Glutamatergic neuron (in vitro differentiated cells): ENCODE measurements around the gene FGF12. TPM values are rescaled to one million over a fixed set of nuclear protein-coding genes. Genes with fewer than 3 reads are reported as not detected.

Experiments
- DNase-seq: peaks from one replicate; pipeline ENCODE4 v3.0.0; 2022
- H3K27ac Mint-ChIP-seq: one replicate; pipeline ENCODE4 v1.8.0; 2020; ENCODE audit warnings: mild to moderate bottlenecking, mixed read lengths, inconsistent platforms; ENCODE audit not compliant: unreplicated experiment
- H3K27me3 Mint-ChIP-seq: one replicate; pipeline ENCODE4 v1.8.0; 2020; ENCODE audit warnings: mild to moderate bottlenecking, moderate library complexity, mixed read lengths, inconsistent platforms; ENCODE audit not compliant: unreplicated experiment
- H3K36me3 Mint-ChIP-seq: one replicate; pipeline ENCODE4 v1.8.0; 2020; ENCODE audit warnings: mild to moderate bottlenecking, mixed read lengths, inconsistent platforms; ENCODE audit not compliant: unreplicated experiment
- H3K4me1 Mint-ChIP-seq: one replicate; pipeline ENCODE4 v1.8.0; 2020; ENCODE audit warnings: mild to moderate bottlenecking, low read depth, mixed read lengths, inconsistent platforms; ENCODE audit not compliant: unreplicated experiment
- H3K4me3 Mint-ChIP-seq: one replicate; pipeline ENCODE4 v1.8.0; 2020; ENCODE audit warnings: mild to moderate bottlenecking, mixed read lengths, inconsistent platforms; ENCODE audit not compliant: unreplicated experiment
- H3K9me3 Mint-ChIP-seq: one replicate; pipeline ENCODE4 v1.8.0; 2020; ENCODE audit warnings: mild to moderate bottlenecking, moderate library complexity, mixed read lengths, inconsistent platforms; ENCODE audit not compliant: unreplicated experiment
- total RNA-seq: library from RNA; stranded (reverse); fragmentation: NEBNext Ultra II Directional; extraction: Animal tissue kit (Norgen Biotek cat#: 25700); gene quantifications from one replicate; pipeline ENCODE4 v1.2.1, GENCODE V29; 2021; ENCODE audit not compliant: unreplicated experiment
- TF ChIP-seq, protein P1 (sequence below): fragments of 200-600 bp; sonication (generic); IDR thresholded peaks from one replicate; pipeline ENCODE4 v1.5.0; 2021; ENCODE audit not compliant: partially characterized antibody, unreplicated experiment

Gene FGF12
- total RNA-seq, 1 donor from 2014 or later = 33.1 TPM

DNA sequence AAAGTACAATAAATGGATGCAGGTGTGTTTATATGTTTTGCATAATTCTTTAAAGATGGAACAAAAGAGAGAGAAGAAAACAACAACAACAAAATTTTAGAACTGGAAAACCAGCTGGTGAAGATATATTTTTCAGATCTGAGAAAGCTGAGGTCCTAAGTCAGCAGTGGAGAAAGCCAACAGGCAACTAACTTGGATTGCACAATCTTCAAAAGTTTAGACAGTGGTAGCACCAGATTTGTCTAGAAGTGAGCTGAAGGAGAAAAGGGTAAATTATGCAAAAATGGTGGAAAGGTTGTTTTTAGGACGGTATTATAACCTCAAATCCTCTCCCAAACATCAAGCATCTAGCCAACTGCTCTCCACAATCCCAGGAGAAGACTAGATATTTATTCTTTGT lies 17.0 kb downstream of the FGF12 start:
- Mint-ChIP-seq H3K9me3 (no peaks in the 10 kb centered on the region), H3K4me1 (peaks cover 10% of the 10 kb centered on the region), H3K36me3 (peaks cover 10% of the 10 kb centered on the region), H3K27ac (no peak overlapping the region), H3K27me3 (no peaks in the 10 kb centered on the region), H3K4me3 (no peak overlapping the region)
- no peak for DNase-seq
- TF ChIP-seq, protein P1, sequence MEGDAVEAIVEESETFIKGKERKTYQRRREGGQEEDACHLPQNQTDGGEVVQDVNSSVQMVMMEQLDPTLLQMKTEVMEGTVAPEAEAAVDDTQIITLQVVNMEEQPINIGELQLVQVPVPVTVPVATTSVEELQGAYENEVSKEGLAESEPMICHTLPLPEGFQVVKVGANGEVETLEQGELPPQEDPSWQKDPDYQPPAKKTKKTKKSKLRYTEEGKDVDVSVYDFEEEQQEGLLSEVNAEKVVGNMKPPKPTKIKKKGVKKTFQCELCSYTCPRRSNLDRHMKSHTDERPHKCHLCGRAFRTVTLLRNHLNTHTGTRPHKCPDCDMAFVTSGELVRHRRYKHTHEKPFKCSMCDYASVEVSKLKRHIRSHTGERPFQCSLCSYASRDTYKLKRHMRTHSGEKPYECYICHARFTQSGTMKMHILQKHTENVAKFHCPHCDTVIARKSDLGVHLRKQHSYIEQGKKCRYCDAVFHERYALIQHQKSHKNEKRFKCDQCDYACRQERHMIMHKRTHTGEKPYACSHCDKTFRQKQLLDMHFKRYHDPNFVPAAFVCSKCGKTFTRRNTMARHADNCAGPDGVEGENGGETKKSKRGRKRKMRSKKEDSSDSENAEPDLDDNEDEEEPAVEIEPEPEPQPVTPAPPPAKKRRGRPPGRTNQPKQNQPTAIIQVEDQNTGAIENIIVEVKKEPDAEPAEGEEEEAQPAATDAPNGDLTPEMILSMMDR = no peak

DNA sequence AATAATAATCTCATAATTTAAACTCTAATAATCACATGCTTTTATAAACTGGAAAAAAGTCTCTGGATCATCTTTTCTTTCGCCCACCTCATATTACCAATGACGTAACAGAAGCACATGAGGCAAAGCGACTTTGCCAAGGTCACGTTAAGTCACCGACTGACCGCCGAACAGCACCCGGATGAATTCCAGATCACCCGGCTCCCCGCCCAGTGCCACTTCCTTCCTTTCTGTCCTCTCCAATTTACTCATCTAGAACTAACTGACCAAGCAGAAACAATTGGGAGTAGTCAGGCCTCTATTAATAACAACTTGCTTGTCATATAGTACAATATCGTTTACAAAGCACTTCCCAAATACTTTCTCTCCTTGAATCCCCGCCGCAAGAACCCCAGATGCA lies 21.1 kb downstream of the FGF12 start:
- Mint-ChIP-seq H3K36me3 (peaks cover 14% of the 10 kb centered on the region), H3K4me1 (peaks cover 3% of the 10 kb centered on the region), H3K27me3 (no peaks in the 10 kb centered on the region), H3K4me3 (no peak overlapping the region), H3K9me3 (no peaks in the 10 kb centered on the region), H3K27ac (no peak overlapping the region)
- TF ChIP-seq, protein P1 = no peak
- DNase-seq = no peak

DNA sequence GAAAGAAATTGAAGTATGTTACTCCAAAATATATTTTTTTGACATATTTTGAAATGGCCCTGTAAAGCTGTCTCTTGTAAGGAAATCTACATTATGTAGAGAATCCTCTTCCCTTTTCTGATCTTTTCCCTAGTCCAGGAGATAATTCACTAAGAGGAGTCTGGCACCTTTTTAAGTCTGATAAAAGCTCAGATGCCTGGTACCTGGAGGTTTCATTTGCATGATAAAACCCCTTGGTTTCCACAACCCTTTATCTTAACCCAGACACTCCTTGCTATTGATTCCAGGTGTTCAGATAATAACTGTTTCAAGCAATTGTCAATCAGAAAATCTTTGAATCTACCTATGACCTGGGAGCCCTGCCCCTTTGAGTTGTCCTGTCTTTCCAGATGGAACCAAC lies 26.5 kb downstream of the FGF12 start:
- Mint-ChIP-seq H3K27ac (no peak overlapping the region), H3K4me3 (no peak overlapping the region)
- DNase-seq = no peak

DNA sequence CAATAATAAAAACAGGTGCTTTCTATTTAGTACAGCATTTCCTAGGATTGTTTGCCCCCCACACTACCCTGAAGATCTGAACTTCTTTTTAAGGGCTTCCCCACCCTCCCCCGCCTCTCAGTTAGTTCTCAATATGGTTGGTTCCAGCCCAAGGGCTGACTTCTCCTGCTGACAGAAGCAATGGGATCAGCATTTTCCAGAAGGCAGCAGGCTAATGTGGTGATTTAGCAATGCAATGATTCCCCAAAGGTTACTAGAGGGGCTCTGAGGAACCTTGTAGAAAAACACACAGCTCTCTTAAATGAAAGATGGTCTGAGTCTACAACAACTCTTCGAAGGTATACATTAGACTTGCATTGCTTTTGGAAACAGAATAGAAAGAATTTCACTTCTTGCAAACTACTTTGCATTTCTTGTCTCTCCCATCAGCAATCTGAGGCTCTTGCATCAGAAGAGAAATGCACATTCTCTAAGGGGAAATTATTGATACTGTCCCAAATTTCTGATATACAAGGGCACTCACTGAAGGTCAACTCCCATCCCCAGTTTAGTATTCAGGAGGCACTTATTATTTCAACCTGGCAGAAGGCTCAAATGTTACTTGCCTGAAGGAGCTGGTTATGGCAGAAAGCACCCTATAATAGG lies 30.3 kb downstream of the FGF12 start:
- TF ChIP-seq, protein P1 = no peak
- Mint-ChIP-seq H3K27me3 (no peaks in the 10 kb centered on the region), H3K27ac (peak overlapping the region; percentile 53), H3K9me3 (no peaks in the 10 kb centered on the region), H3K4me1 (peaks cover 15% of the 10 kb centered on the region), H3K36me3 (no peaks in the 10 kb centered on the region), H3K4me3 (no peak overlapping the region)
- DNase-seq = peak; percentile 7

More for the DNA sequence above, 26.5 kb downstream of the FGF12 start:
- H3K4me1 Mint-ChIP-seq = peaks cover 18% of the 10 kb centered on the region
- TF ChIP-seq, protein P1 = no peak
- no peaks in the 10 kb centered on the region for H3K9me3 Mint-ChIP-seq
- peaks cover 4% of the 10 kb centered on the region for H3K36me3 Mint-ChIP-seq
- no peaks in the 10 kb centered on the region for H3K27me3 Mint-ChIP-seq

DNA sequence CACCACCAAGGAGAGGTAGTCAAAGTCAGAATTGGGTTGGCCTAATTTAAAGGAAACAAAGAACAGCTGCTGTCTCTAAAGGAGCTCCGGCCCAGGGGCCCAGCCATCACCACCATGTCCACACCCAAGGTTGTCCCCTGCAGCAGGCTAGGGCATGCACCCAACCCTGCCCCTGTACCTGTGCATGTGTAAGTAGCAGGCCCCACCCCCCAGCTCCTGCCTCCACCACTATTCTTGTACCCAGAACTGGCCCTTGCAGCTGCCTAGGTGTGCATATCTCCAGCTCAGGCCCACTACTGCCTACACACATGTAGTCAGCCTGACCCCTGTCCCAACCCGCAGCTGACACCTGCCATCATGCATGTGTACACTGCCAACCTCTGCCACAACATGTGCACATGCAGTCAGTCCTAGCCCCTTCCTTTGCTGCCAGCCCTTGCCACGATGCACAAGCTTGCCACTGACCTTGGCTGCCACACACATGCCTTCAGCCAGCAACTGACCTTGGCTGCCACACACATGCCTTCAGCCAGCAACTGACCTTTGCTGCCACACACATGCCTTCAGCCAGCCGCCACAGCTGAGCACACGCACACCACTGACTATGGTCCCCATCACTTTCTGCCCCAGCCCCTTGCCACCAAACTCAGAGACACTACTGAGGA lies 39.7 kb downstream of the FGF12 start:
- TF ChIP-seq, protein P1 = no peak
- no peak for DNase-seq
- peaks cover 15% of the 10 kb centered on the region for H3K9me3 Mint-ChIP-seq
- peaks cover 15% of the 10 kb centered on the region for H3K36me3 Mint-ChIP-seq
- H3K4me1 Mint-ChIP-seq = peaks cover 31% of the 10 kb centered on the region
- peaks cover 3% of the 10 kb centered on the region for H3K27me3 Mint-ChIP-seq
- H3K4me3 Mint-ChIP-seq = no peak overlapping the region
- peak overlapping the region; percentile 41 for H3K27ac Mint-ChIP-seq
